Measurements from ENCODE around the gene HSF2. TPM values are rescaled to one million over a fixed set of nuclear protein-coding genes. Genes with fewer than 3 reads are reported as not detected.

HSF2 gene
- total and polyA plus RNA-seq, 10 of the 15 experiments (the other 5 are each of a cell fraction or from before 2014, with no cell fraction given): 9.5 to 38.3 (median 16.8) TPM

- TF ChIP-seq SKIL (IDR thresholded peaks at IDR 0.05; ENCODE audit: low read depth, poor library complexity, severe bottlenecking) (no peak), ZNF274 (IDR thresholded peaks at IDR 0.05; ENCODE audit: insufficient read depth, insufficient read length) (no peak), NR2F1 (conservative IDR thresholded peaks at IDR 0.05) (peak; percentile 40; the same call in 1 of the 2 replicates), HDGF (IDR thresholded peaks at IDR 0.05) (0 out of 2 replicates have a peak, but pooled peaks have one; percentile 45), BRCA1 (IDR thresholded peaks at IDR 0.05; ENCODE audit: low read depth, low read length) (no peak), LARP7 (IDR thresholded peaks at IDR 0.05) (peak; percentile 90), GATAD2B (conservative IDR thresholded peaks at IDR 0.05; ENCODE audit: low read depth) (peak; percentile 95), NFYA (IDR thresholded peaks at IDR 0.05; ENCODE audit: borderline replicate concordance, low read depth, low read length) (no peak), SMARCA5 (IDR thresholded peaks at IDR 0.05) (peak; percentile 75; the same call in 1 of the 2 replicates), MEF2B (IDR thresholded peaks at IDR 0.05; ENCODE audit: partially characterized antibody, poor library complexity, severe bottlenecking) (no peak), GABPA (IDR thresholded peaks at IDR 0.05; ENCODE audit: low read depth) (no peak), IRF4 (IDR thresholded peaks at IDR 0.05; ENCODE audit: low read depth, low read length) (no peak), BCLAF1 (IDR thresholded peaks at IDR 0.05) (no peak), CTCF (IDR thresholded peaks at IDR 0.05 in 2 of 3, conservative IDR thresholded peaks at IDR 0.05 in 1 of 3; ENCODE audit: control insufficient read depth in 2 of 3, extremely low read depth in 1 of 3, insufficient read depth in 1 of 3, low read depth in 3 of 3, low read length in 3 of 3) (peak; percentile 9 to 28 (median 11); a peak in 2 of 6 replicates), SRF (IDR thresholded peaks at IDR 0.05; ENCODE audit: low read depth in 2 of 2, low read length in 2 of 2) (0 out of 4 replicates have a peak, but pooled peaks of 1 of the 2 experiments have one; percentile 4), NFYB (IDR thresholded peaks at IDR 0.05; ENCODE audit: insufficient read depth, low read depth, low read length) (peak; percentile 87), SREBF1 (IDR thresholded peaks at IDR 0.05; ENCODE audit: low read length) (no peak), ZNF384 (IDR thresholded peaks at IDR 0.05; ENCODE audit: borderline replicate concordance, low read depth, low read length) (no peak), HSF1 (IDR thresholded peaks at IDR 0.05; ENCODE audit: low read depth, low read length) (0 out of 2 replicates have a peak, but pooled peaks have one; percentile 6), SUZ12 (IDR thresholded peaks at IDR 0.05; ENCODE audit: unreplicated experiment) (no peak), PML (IDR thresholded peaks at IDR 0.05; ENCODE audit: low read length) (no peak), BHLHE40 (IDR thresholded peaks at IDR 0.05; ENCODE audit: borderline replicate concordance in 1 of 2, low read depth in 2 of 2, low read length in 1 of 2) (peak; percentile 99)
Measured at GRCh38 chr6:122399348-122400120, at the start of gene HSF2 (continued).
